HepG2 (cell line): ENCODE measurements around the gene AP1M2.

Source experiments
- ATF5 ChIP-seq: sonication (generic); formaldehyde crosslinking; IDR thresholded peaks from 2 replicates; pipeline ENCODE4 v1.4.0; 2020; ENCODE audit warnings: mild to moderate bottlenecking, low read depth, missing genetic modification reagents
- ZNF605 ChIP-seq: sonication (generic); formaldehyde crosslinking; IDR thresholded peaks from 2 replicates; pipeline ENCODE4 v1.8.0; 2022; ENCODE audit warnings: mild to moderate bottlenecking, missing genetic modification reagents
- TF ChIP-seq, protein P1 (sequence below): sonication (generic); formaldehyde crosslinking; IDR thresholded peaks from 2 replicates; pipeline ENCODE4 v1.5.0; 2020; ENCODE audit warnings: missing genetic modification reagents, mild to moderate bottlenecking, borderline replicate concordance

- TF ChIP-seq, protein P1, sequence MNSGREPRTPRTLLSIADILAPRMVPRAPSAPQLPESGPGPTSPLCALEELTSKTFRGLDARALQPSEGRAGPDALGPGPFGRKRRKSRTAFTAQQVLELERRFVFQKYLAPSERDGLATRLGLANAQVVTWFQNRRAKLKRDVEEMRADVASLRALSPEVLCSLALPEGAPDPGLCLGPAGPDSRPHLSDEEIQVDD (CRISPR knock-in tag): no peak
- TF ChIP-seq ATF5 (CRISPR knock-in tag) (no peak), ZNF605 (no peak)
Measured at GRCh38 chr19:10538204-10538983, 48.7 kb downstream of the AP1M2 start.
